ENCODE data around the gene BTBD2.
"Not testable (repeated sequence)": the region's sequence is repeated elsewhere in the genome, so short reads cannot be mapped to it uniquely, and the experiment has no call there.

BTBD2 gene

GRCh38 chr19:2035590-2035991 lies 20.1 kb upstream of the BTBD2 start:
- no peaks in the 10 kb centered on the region for H3K36me3 ChIP-seq (ENCODE audit: control insufficient read depth, insufficient read depth, low read length)
- H3K4me3 ChIP-seq (ENCODE audit: low read depth, low read length), result no peak overlapping the region
- H3K9ac ChIP-seq, result no peak overlapping the region
- peaks cover 16% of the 10 kb centered on the region for H3K4me1 ChIP-seq
- no peaks in the 10 kb centered on the region for H3K27me3 ChIP-seq (ENCODE audit: control insufficient read depth, insufficient read depth, low read length)
- H3K27ac ChIP-seq, result no peak overlapping the region
- no peaks in the 10 kb centered on the region for H3K9me3 ChIP-seq (ENCODE audit: control insufficient read depth, low read length)
- no peak overlapping the region for H2AFZ ChIP-seq
- no peaks in the 10 kb centered on the region for H3K79me2 ChIP-seq
- H3K4me2 ChIP-seq (ENCODE audit: low read length), result no peak overlapping the region
- TF ChIP-seq CTCF (IDR thresholded peaks at IDR 0.05), result no peak

DNA sequence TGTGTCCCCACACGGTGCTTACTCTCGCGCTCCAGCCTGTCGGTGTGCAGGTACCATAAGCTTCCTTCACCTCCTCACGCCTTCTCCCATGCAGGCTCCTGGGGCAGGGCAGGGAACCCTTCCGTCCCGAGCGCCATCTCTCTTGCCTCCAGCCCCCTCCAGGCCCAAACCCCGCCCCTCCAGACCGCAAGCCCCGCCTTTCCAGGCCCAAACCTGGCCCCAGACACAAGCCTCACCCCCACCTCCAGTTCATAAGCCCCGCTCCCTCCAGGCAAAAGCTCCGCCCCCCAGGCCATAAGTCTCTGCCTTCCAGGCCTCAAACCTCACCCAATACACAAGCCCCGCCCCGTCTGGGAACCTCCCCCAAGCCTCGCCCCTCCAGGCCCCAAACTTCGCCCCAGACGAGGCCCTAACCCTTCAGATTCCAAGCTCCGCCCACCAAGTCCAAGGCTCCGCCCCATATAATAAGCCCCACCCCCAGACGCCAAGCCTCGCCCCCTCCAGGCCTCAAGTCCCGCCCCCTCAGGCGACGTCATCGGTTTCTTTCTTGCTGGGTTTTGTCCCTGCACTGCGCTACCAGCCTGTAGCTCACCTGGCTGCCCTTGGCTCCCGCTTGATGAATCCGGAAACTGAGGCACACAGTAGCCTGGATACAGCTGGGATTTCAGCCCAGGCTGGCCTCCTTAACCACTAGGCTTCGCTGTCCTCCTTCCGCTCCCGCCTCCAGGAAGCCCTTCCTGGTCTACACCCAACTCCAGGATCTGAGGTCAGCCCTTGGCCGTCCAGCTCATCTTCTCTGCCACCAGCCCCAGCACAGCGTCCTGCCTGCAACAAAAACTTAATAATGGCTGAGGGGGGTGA lies 19.4 kb upstream of the BTBD2 start:
- Histone ChIP-seq H3K4me3 (ENCODE audit: low read depth, low read length) (no peak overlapping the region), H3K27me3 (ENCODE audit: control insufficient read depth, insufficient read depth, low read length) (no peaks in the 10 kb centered on the region), H3K9me3 (ENCODE audit: control insufficient read depth, low read length) (no peaks in the 10 kb centered on the region), H2AFZ (no peak overlapping the region), H3K4me1 (peaks cover 12% of the 10 kb centered on the region), H3K4me2 (ENCODE audit: low read length) (no peak overlapping the region), H3K79me2 (no peaks in the 10 kb centered on the region), H3K9ac (no peak overlapping the region), H3K36me3 (ENCODE audit: control insufficient read depth, insufficient read depth, low read length) (no peaks in the 10 kb centered on the region), H3K27ac (no peak overlapping the region)
- TF ChIP-seq CTCF (IDR thresholded peaks at IDR 0.05), result no peak

- H3K36me3 ChIP-seq (ENCODE audit: control insufficient read depth, insufficient read depth, low read length); H3K4me2 ChIP-seq (ENCODE audit: low read length); H3K27ac ChIP-seq; H3K9ac ChIP-seq; H3K4me3 ChIP-seq (ENCODE audit: low read depth, low read length); H3K9me3 ChIP-seq (ENCODE audit: control insufficient read depth, low read length); H3K79me2 ChIP-seq; H2AFZ ChIP-seq; H3K27me3 ChIP-seq (ENCODE audit: control insufficient read depth, insufficient read depth, low read length): not testable (repeated sequence)
- H3K4me1 ChIP-seq, result peaks cover 12% of the 10 kb centered on the region
Observed at GRCh38 chr19:2034253-2034652, 18.7 kb upstream of the BTBD2 start.

- Histone ChIP-seq H3K4me1 (peaks cover 12% of the 10 kb centered on the region), H3K9ac (no peak overlapping the region), H3K4me3 (ENCODE audit: low read depth, low read length) (no peak overlapping the region), H2AFZ (no peak overlapping the region), H3K27me3 (ENCODE audit: control insufficient read depth, insufficient read depth, low read length) (no peaks in the 10 kb centered on the region), H3K9me3 (ENCODE audit: control insufficient read depth, low read length) (no peaks in the 10 kb centered on the region), H3K4me2 (ENCODE audit: low read length) (no peak overlapping the region), H3K79me2 (no peaks in the 10 kb centered on the region), H3K36me3 (ENCODE audit: control insufficient read depth, insufficient read depth, low read length) (no peaks in the 10 kb centered on the region), H3K27ac (no peak overlapping the region)
- no peak for TF ChIP-seq CTCF (IDR thresholded peaks at IDR 0.05)
Observed at GRCh38 chr19:2033825-2034159, 18.3 kb upstream of the BTBD2 start.

GRCh38 chr19:2033115-2033824 lies 17.8 kb upstream of the BTBD2 start:
- H3K4me3 ChIP-seq (ENCODE audit: low read depth, low read length), result no peak overlapping the region
- no peak for TF ChIP-seq CTCF (IDR thresholded peaks at IDR 0.05)
- no peaks in the 10 kb centered on the region for H3K36me3 ChIP-seq (ENCODE audit: control insufficient read depth, insufficient read depth, low read length)
- no peaks in the 10 kb centered on the region for H3K27me3 ChIP-seq (ENCODE audit: control insufficient read depth, insufficient read depth, low read length)
- H3K79me2 ChIP-seq, result no peaks in the 10 kb centered on the region
- H3K9ac ChIP-seq, result no peak overlapping the region
- H3K4me2 ChIP-seq (ENCODE audit: low read length), result no peak overlapping the region
- H3K4me1 ChIP-seq, result peaks cover 12% of the 10 kb centered on the region
- H3K9me3 ChIP-seq (ENCODE audit: control insufficient read depth, low read length), result no peaks in the 10 kb centered on the region
- H2AFZ ChIP-seq, result no peak overlapping the region
- H3K27ac ChIP-seq, result no peak overlapping the region
